CD14-positive monocyte (primary cell): ENCODE measurements around the gene KCNK6. TPM values are rescaled to one million over a fixed set of nuclear protein-coding genes. Genes with fewer than 3 reads are reported as not detected.

ENCODE experiments used
- DNase-seq, 3 donors: peaks; one replicate each; pipeline ENCODE4 v3.0.0-alpha.2; 2011 to 2022
- H2AFZ ChIP-seq: 2 replicates; pipeline ENCODE4 v1.6.0; 2012; ENCODE audit warnings: mild to moderate bottlenecking, low read depth, low read length, inconsistent platforms; ENCODE audit not compliant: insufficient read depth, poor library complexity, severe bottlenecking
- H3K27ac ChIP-seq, 2 donors: 1 replicate in 1 of 2; 2 replicates in 1 of 2; pipeline ENCODE4 v1.5.1; 2012 to 2013; ENCODE audit warnings: low read length in 2 of 2, control low read depth in 1 of 2, inconsistent platforms in 1 of 2, low read depth in 1 of 2, mild to moderate bottlenecking in 1 of 2
- H3K27me3 ChIP-seq, 2 donors: one replicate each; pipeline versions ENCODE4 v1.6.0 to v1.6.1; 2011 to 2013; ENCODE audit warnings: low read length in 2 of 2; ENCODE audit not compliant: control insufficient read depth in 2 of 2, insufficient read depth in 2 of 2
- H3K36me3 ChIP-seq, 2 donors: replicated peaks in 1 of 2; 1 replicate in 1 of 2; 2 replicates in 1 of 2; pipeline versions ENCODE4 v1.5.1 to v1.6.1; 2012 to 2013; ENCODE audit warnings: low read length in 2 of 2, control low read depth in 1 of 2, inconsistent platforms in 1 of 2, mild to moderate bottlenecking in 1 of 2; ENCODE audit not compliant: insufficient read depth in 2 of 2, control insufficient read depth in 1 of 2
- H3K4me1 ChIP-seq, 2 donors: 1 replicate in 1 of 2; 2 replicates in 1 of 2; pipeline versions ENCODE4 v1.5.1 to v1.6.1; 2012 to 2013; ENCODE audit warnings: low read length in 2 of 2, control low read depth in 1 of 2, inconsistent platforms in 1 of 2, mild to moderate bottlenecking in 1 of 2, moderate library complexity in 1 of 2; ENCODE audit not compliant: insufficient read depth in 2 of 2, control insufficient read depth in 1 of 2
- H3K4me2 ChIP-seq: replicated peaks from 2 replicates; pipeline ENCODE3; 2012; ENCODE audit warnings: low read length, moderate library complexity, mild to moderate bottlenecking; ENCODE audit not compliant: poor library complexity, severe bottlenecking; ENCODE audit errors: extremely low read depth
- H3K4me3 ChIP-seq, 3 experiments: fragments of 200-600 bp in 1 of 3; sonication (generic) in 1 of 3; replicated peaks in 1 of 3; 1 replicate in 2 of 3; 2 replicates in 1 of 3; pipeline ENCODE4 v1.5.1; 2011 to 2013; ENCODE audit warnings: low read length in 3 of 3, mild to moderate bottlenecking in 3 of 3, control low read depth in 2 of 3, low read depth in 2 of 3, inconsistent platforms in 1 of 3, moderate library complexity in 1 of 3
- H3K79me2 ChIP-seq: 2 replicates; pipeline ENCODE4 v1.6.0; 2012; ENCODE audit warnings: mild to moderate bottlenecking, control low read depth, inconsistent platforms, low read length, moderate library complexity; ENCODE audit not compliant: insufficient read depth
- H3K9ac ChIP-seq: 2 replicates; pipeline ENCODE4 v1.6.0; 2017; ENCODE audit warnings: low read length, mild to moderate bottlenecking; ENCODE audit not compliant: insufficient read depth, poor library complexity, severe bottlenecking
- H3K9me3 ChIP-seq, 2 donors: replicated peaks in 1 of 2; 1 replicate in 1 of 2; 2 replicates in 1 of 2; pipeline versions ENCODE4 v1.5.1 to v1.6.1; 2012 to 2013; ENCODE audit warnings: low read length in 2 of 2, control low read depth in 1 of 2; ENCODE audit not compliant: control insufficient read depth in 1 of 2, insufficient read depth in 1 of 2
- H4K20me1 ChIP-seq: 2 replicates; pipeline ENCODE4 v1.6.0; 2012; ENCODE audit warnings: mild to moderate bottlenecking, low read length, control low read depth, moderate library complexity; ENCODE audit not compliant: insufficient read depth
- H3K27ac Mint-ChIP-seq, 7 donors: one replicate each; pipeline ENCODE4 v1.8.0; 2020; ENCODE audit warnings: mild to moderate bottlenecking in 7 of 7, mixed read lengths in 7 of 7, moderate library complexity in 6 of 7, inconsistent platforms in 2 of 7
- H3K27me3 Mint-ChIP-seq, 3 donors: one replicate each; pipeline ENCODE4 v1.8.0; 2021 to 2022; ENCODE audit warnings: low read depth in 3 of 3, mild to moderate bottlenecking in 3 of 3, mixed read lengths in 3 of 3, moderate library complexity in 3 of 3, inconsistent platforms in 1 of 3
- H3K36me3 Mint-ChIP-seq, 2 donors: one replicate each; pipeline ENCODE4 v1.8.0; 2020; ENCODE audit warnings: mixed read lengths in 2 of 2, inconsistent platforms in 1 of 2, mild to moderate bottlenecking in 1 of 2
- H3K4me1 Mint-ChIP-seq: one replicate; pipeline ENCODE4 v1.8.0; 2020; ENCODE audit warnings: mild to moderate bottlenecking, mixed read lengths
- H3K4me3 Mint-ChIP-seq, 2 donors: one replicate each; pipeline ENCODE4 v1.8.0; 2020; ENCODE audit warnings: mild to moderate bottlenecking in 2 of 2, mixed read lengths in 2 of 2, moderate library complexity in 1 of 2
- H3K9me3 Mint-ChIP-seq, 7 donors: one replicate each; pipeline ENCODE4 v1.8.0; 2020 to 2022; ENCODE audit warnings: mixed read lengths in 7 of 7, mild to moderate bottlenecking in 6 of 7, moderate library complexity in 6 of 7, inconsistent platforms in 2 of 7
- WGBS: methylation state at CpG from one replicate; pipeline ENCODE4 v1.1.5; 2013; ENCODE audit warnings: missing lambda C conversion rate; ENCODE audit not compliant: insufficient coverage; 5-methylcytosine and 5-hydroxymethylcytosine counted together
- intact Hi-C, 2 donors: fragments of 100-400 bp; cut with micrococcal nuclease; formaldehyde crosslinking; loops; one replicate each; pipeline versions ENCODE4 v1.15.0 to v1.15.1; 2023
- polyA plus RNA-seq, 3 donors: library from polyadenylated mRNA; depleted of rRNA in 1 of 3; unstranded in 2 of 3; stranded (reverse) in 1 of 3; fragments of 300-500 nt in 2 of 3; fragments of >200 nt in 1 of 3; fragmentation: Illumina TruSeq in 2 of 3; gene quantifications; 1 replicate in 2 of 3; 2 replicates in 1 of 3; pipeline ENCODE4 v1.2.3, GENCODE V29; 2012 to 2021
- TF ChIP-seq, protein P1 (sequence below): fragments of 200-600 bp; IDR thresholded peaks from one replicate; pipeline ENCODE4 v1.8.0; 2022; ENCODE audit warnings: antibody characterized with exemption, mild to moderate bottlenecking

The KCNK6 gene
- polyA plus RNA-seq, 3 donors: 7.3 to 21.5 (median 8.7) TPM

DNA sequence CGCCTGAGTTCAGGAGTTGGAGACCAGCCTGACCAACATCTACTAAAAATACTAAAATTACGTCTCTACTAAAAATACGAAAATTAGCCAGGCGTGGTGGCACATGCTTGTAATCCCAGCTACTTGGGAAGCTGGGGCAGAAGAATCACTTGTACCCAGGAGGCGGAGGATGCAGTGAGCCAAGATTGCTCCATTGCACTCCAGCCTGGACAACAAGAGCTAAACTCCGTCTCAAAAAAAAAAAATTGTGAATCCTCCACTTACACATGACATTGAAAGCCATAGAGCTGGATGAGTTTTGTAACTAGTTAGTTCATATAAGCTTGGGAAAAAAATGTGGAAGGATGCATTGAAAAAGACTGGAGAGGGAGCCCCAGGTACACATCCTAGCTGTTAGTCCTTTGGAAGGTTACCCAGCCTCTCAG is 54.3 kb downstream of the KCNK6 start:
- Mint-ChIP-seq H3K27ac (peak overlapping the region; percentile 86 to 97 (median 91)), H3K9me3 (peaks cover 0 to 2% (median 0%) of the 10 kb centered on the region in 7 donors), H3K4me3 (peak overlapping the region; percentile 63 to 80), H3K36me3 (peaks cover 7 to 29% of the 10 kb centered on the region in 2 donors), H3K4me1 (peaks cover 24% of the 10 kb centered on the region), H3K27me3 (peaks cover 5 to 13% (median 8%) of the 10 kb centered on the region in 3 donors)
- WGBS: 100% methylated on average over 1 of the region's 6 CpGs
- no peaks in the 10 kb centered on the region for H3K9me3 ChIP-seq
- DNase-seq: no peak
- H3K36me3 ChIP-seq: peaks cover 4 to 27% of the 10 kb centered on the region in 2 donors
- H4K20me1 ChIP-seq: peaks cover 27% of the 10 kb centered on the region
- peak overlapping the region; percentile 39 to 92 for H3K27ac ChIP-seq
- H3K4me2 ChIP-seq: peak overlapping the region; percentile 70
- H3K4me1 ChIP-seq: peaks cover 18 to 23% of the 10 kb centered on the region in 2 donors
- intact Hi-C loops: loop anchor here (1.0 to 5.0 kb wide), 4 partner anchors 38 to 142 kb away; partner anchors contain the start of genes KCNK6 (in 1 of the 2) and YIF1B (in 1 of the 2)
- H3K27me3 ChIP-seq: no peaks in the 10 kb centered on the region
- peak overlapping the region; percentile 23 to 95 (median 27) for H3K4me3 ChIP-seq
- TF ChIP-seq, protein P1, sequence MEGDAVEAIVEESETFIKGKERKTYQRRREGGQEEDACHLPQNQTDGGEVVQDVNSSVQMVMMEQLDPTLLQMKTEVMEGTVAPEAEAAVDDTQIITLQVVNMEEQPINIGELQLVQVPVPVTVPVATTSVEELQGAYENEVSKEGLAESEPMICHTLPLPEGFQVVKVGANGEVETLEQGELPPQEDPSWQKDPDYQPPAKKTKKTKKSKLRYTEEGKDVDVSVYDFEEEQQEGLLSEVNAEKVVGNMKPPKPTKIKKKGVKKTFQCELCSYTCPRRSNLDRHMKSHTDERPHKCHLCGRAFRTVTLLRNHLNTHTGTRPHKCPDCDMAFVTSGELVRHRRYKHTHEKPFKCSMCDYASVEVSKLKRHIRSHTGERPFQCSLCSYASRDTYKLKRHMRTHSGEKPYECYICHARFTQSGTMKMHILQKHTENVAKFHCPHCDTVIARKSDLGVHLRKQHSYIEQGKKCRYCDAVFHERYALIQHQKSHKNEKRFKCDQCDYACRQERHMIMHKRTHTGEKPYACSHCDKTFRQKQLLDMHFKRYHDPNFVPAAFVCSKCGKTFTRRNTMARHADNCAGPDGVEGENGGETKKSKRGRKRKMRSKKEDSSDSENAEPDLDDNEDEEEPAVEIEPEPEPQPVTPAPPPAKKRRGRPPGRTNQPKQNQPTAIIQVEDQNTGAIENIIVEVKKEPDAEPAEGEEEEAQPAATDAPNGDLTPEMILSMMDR: no peak
- peaks cover 29% of the 10 kb centered on the region for H3K79me2 ChIP-seq
- H2AFZ ChIP-seq: peak overlapping the region; percentile 85
- H3K9ac ChIP-seq: peak overlapping the region; percentile 95

DNA sequence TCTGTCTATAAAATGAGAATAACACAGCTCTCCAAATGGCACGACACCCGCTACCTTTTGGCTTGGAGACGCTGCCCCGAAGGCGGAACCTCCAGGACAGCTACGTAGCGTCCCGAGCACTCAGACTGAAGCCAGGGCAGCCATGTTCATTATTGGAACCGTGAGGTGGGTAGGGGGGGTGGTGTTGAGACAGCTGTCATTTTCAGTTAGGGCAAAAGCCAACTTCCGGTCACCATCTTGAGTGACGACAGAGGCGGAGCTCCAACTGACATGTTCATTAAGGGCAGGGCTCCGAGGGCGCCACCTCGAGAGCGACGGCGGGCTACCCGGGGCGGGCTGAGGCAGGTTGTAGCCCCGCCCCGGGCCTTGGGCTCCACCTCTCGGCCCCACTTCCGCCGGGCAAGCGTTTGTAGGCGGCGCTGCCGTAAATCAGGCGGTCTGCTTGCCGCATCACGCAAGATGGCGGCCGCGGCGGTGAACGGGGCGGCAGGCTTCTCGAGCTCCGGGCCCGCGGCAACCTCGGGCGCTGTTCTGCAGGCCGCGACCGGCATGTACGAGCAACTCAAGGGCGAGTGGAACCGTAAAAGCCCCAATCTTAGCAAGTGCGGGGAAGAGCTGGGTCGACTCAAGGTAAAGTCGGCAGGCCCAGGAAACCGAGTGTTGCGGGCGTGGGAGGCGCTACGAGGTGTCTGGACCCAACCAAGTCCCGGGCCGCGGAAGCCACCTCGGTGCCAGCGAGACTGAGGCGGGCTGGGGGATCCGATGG is 54.9 kb downstream of the KCNK6 start, which contains the start of gene PSMD8:
Gene PSMD8 (plus strand): TSS at position 240 of the 766 bp plus-strand sequence. CDS start 31 bp downstream, at position 271.
- Histone ChIP-seq H3K4me3 (peak within 1 kb of the TSS; percentile 62 to 95 (median 75)), H3K9ac (peak within 1 kb of the TSS; percentile 95), H3K27ac (peak within 1 kb of the TSS; percentile 68 to 92), H3K9me3 (no peaks in the 10 kb centered on the region), H3K4me1 (peaks cover 18 to 23% of the 10 kb centered on the region in 2 donors), H2AFZ (peak within 1 kb of the TSS; percentile 89), H4K20me1 (peaks cover 32% of the 10 kb centered on the region), H3K36me3 (peaks cover 10 to 33% of the 10 kb centered on the region in 2 donors), H3K79me2 (peaks cover 29% of the 10 kb centered on the region), H3K4me2 (peak within 1 kb of the TSS; percentile 95), H3K27me3 (no peaks in the 10 kb centered on the region)
- Mint-ChIP-seq H3K9me3 (peaks cover 0 to 2% (median 0%) of the 10 kb centered on the region in 7 donors), H3K36me3 (peaks cover 13 to 35% of the 10 kb centered on the region in 2 donors), H3K27ac (peak within 1 kb of the TSS; percentile 97 to 99 (median 98)), H3K4me1 (peaks cover 24% of the 10 kb centered on the region), H3K27me3 (peaks cover 5 to 13% (median 8%) of the 10 kb centered on the region in 3 donors), H3K4me3 (peak within 1 kb of the TSS; percentile 99 to 100)
- peak; percentile 100 for DNase-seq
- TF ChIP-seq, protein P1: no peak
- under 1% methylated on average over 63 of the region's 65 CpGs for WGBS
- intact Hi-C loops: loop anchor here (1.0 to 5.0 kb wide), 4 partner anchors 38 to 142 kb away; partner anchors contain the start of genes KCNK6 (in 1 of the 2) and YIF1B (in 1 of the 2)
